ENCODE measurements around the gene USP12. TPM values are rescaled to one million over a fixed set of nuclear protein-coding genes. Genes with fewer than 3 reads are reported as not detected.

The USP12 gene
- total and polyA plus RNA-seq, 9 donors, result 9.5 to 23.6 (median 19.2) TPM

DNA sequence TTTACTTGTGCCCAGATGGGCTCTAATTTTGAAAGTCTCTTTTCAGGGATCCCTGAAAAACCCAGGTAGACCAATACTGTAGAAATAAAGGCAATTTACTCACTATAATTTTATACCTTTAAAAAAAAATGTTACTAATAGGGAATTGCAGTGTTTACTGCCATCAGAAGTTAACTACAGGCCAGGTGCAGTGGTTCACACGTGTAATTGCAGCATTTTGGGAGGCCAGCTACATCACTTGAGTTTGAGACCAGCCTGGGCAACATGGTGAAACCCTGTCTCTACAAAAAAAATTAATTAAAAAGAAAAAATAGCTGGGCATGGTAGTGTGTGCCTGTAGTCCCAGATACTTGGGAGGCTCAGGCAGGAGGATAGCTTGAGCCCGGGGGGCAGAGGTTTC lies 10.2 kb downstream of the USP12 start:
- no peak for DNase-seq
- TF ChIP-seq POLR2A (IDR thresholded peaks at IDR 0.05), result no peak
- TF ChIP-seq EP300 (IDR thresholded peaks at IDR 0.05), result no peak
- TF ChIP-seq, protein P1, sequence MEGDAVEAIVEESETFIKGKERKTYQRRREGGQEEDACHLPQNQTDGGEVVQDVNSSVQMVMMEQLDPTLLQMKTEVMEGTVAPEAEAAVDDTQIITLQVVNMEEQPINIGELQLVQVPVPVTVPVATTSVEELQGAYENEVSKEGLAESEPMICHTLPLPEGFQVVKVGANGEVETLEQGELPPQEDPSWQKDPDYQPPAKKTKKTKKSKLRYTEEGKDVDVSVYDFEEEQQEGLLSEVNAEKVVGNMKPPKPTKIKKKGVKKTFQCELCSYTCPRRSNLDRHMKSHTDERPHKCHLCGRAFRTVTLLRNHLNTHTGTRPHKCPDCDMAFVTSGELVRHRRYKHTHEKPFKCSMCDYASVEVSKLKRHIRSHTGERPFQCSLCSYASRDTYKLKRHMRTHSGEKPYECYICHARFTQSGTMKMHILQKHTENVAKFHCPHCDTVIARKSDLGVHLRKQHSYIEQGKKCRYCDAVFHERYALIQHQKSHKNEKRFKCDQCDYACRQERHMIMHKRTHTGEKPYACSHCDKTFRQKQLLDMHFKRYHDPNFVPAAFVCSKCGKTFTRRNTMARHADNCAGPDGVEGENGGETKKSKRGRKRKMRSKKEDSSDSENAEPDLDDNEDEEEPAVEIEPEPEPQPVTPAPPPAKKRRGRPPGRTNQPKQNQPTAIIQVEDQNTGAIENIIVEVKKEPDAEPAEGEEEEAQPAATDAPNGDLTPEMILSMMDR (IDR thresholded peaks at IDR 0.05), result no peak
- no peak overlapping the region for H3K27ac ChIP-seq
- H3K4me1 ChIP-seq (ENCODE audit: insufficient read depth), result peaks cover 4% of the 10 kb centered on the region
- H3K9me3 ChIP-seq, result no peaks in the 10 kb centered on the region
- 90 to 91% (median 90%) methylated on average over 2 of the region's 2 CpGs for WGBS, 3 donors
- no peaks in the 10 kb centered on the region for H3K27me3 ChIP-seq
- intact Hi-C loops (cut with DNase I), result no loop called here
- no peak overlapping the region for H3K4me3 ChIP-seq
- H3K36me3 ChIP-seq, result no peaks in the 10 kb centered on the region

DNA sequence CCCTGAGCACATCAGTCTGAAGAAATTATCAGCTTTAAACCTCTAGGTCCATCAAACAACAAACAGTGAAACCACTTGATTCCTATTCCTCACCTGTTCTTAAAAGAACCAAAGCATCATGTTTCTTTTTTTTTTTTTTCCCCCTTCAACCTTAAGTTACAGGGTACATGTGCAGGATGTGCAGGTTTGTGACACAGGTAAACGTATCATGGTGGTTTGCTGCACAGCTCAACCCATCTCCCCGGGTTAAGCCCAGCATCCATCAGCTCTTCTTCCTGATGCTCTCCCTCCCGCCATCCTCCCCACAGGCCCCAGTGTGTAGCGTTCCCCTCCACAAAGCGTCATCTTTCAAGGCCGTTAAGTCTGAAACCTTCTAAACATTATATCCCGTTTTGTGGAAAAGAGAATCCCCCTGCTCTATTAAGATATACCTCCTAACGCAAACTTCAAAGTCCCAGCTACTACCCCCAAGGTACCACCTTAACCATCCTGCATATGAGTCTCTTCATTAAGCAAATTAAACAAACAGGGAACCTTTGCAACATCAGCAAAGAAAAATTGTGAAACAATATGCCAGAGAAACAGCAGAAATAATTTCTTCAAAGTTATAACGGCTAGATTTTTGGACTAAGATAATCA lies 10.8 kb downstream of the USP12 start:
- Histone ChIP-seq H3K27me3 (no peaks in the 10 kb centered on the region), H3K9me3 (no peaks in the 10 kb centered on the region), H3K4me3 (no peak overlapping the region), H3K27ac (no peak overlapping the region), H3K4me1 (ENCODE audit: insufficient read depth) (peaks cover 4% of the 10 kb centered on the region), H3K36me3 (no peaks in the 10 kb centered on the region)
- TF ChIP-seq EP300 (IDR thresholded peaks at IDR 0.05), result no peak
- no peak for TF ChIP-seq POLR2A (IDR thresholded peaks at IDR 0.05)
- TF ChIP-seq, protein P1 (IDR thresholded peaks at IDR 0.05), result no peak
- WGBS, 3 donors, result 91 to 94% (median 92%) methylated on average over 9 of the region's 9 CpGs
- DNase-seq, result no peak
- intact Hi-C loops (cut with DNase I), result no loop called here

- Histone ChIP-seq H3K4me3 (no peak overlapping the region), H3K9me3 (no peaks in the 10 kb centered on the region), H3K27me3 (no peaks in the 10 kb centered on the region), H3K36me3 (no peaks in the 10 kb centered on the region), H3K27ac (no peak overlapping the region), H3K4me1 (ENCODE audit: insufficient read depth) (peaks cover 4% of the 10 kb centered on the region)
- intact Hi-C loops (cut with DNase I), result loop anchor here in 1 of 4 donors (10.0 kb wide), 1 partner anchor 165 kb away; no protein-coding TSS in a partner anchor
- TF ChIP-seq POLR2A (IDR thresholded peaks at IDR 0.05), result no peak
- TF ChIP-seq, protein P1 (IDR thresholded peaks at IDR 0.05), result no peak
- TF ChIP-seq EP300 (IDR thresholded peaks at IDR 0.05), result no peak
- DNase-seq, result no peak
- WGBS, 3 donors, result 83 to 91% (median 90%) methylated on average over 5 of the region's 5 CpGs
These were observed 11.6 kb downstream of the USP12 start for GRCh38 chr13:27159806-27160563.

- no peak for TF ChIP-seq EP300 (IDR thresholded peaks at IDR 0.05)
- TF ChIP-seq, protein P1 (IDR thresholded peaks at IDR 0.05), result no peak
- Histone ChIP-seq H3K9me3 (no peaks in the 10 kb centered on the region), H3K27ac (no peak overlapping the region), H3K27me3 (no peaks in the 10 kb centered on the region), H3K36me3 (no peaks in the 10 kb centered on the region), H3K4me3 (no peak overlapping the region), H3K4me1 (ENCODE audit: insufficient read depth) (peaks cover 2% of the 10 kb centered on the region)
- 96 to 99% (median 96%) methylated on average over 5 of the region's 5 CpGs for WGBS, 3 donors
- DNase-seq, result no peak
- intact Hi-C loops (cut with DNase I), result loop anchor here in 1 of 4 donors (10.0 kb wide), 1 partner anchor 164 kb away; no protein-coding TSS in a partner anchor
These were observed 13.3 kb downstream of the USP12 start for GRCh38 chr13:27158335-27158734.

All from ovary (tissue), 9 donors.